Neutrophil (primary cell): Measurements from ENCODE around the gene ZFPM1.

Experiments
- H3K27ac ChIP-seq: fragments of 200-600 bp; sonication (generic); 2 replicates; pipeline ENCODE4 v1.5.1; 2016; ENCODE audit warnings: mild to moderate bottlenecking, moderate library complexity
- H3K27me3 ChIP-seq: fragments of 200-600 bp; sonication (generic); 2 replicates; pipeline ENCODE4 v1.6.0; 2016; ENCODE audit warnings: mild to moderate bottlenecking
- H3K36me3 ChIP-seq: fragments of 200-600 bp; sonication (generic); 2 replicates; pipeline ENCODE4 v1.5.1; 2017
- H3K4me1 ChIP-seq, 2 experiments: fragments of 200-600 bp in 1 of 2; sonication (generic) in 1 of 2; 1 replicate in 1 of 2; 2 replicates in 1 of 2; pipeline versions ENCODE4 v1.5.1 to v1.6.1; 2013 to 2016; ENCODE audit warnings: low read depth in 1 of 2, low read length in 1 of 2, mild to moderate bottlenecking in 1 of 2, moderate library complexity in 1 of 2; ENCODE audit not compliant: control insufficient read depth in 1 of 2, insufficient read depth in 1 of 2
- H3K4me3 ChIP-seq, 2 experiments: fragments of 200-600 bp in 1 of 2; sonication (generic) in 1 of 2; 1 replicate in 1 of 2; 2 replicates in 1 of 2; pipeline ENCODE4 v1.5.1; 2013 to 2016; ENCODE audit warnings: low read depth in 1 of 2, low read length in 1 of 2, mild to moderate bottlenecking in 1 of 2, moderate library complexity in 1 of 2
- H3K9me3 ChIP-seq: fragments of 200-600 bp; sonication (generic); 2 replicates; pipeline ENCODE4 v1.5.1; 2016
- TF ChIP-seq, protein P1 (sequence below): fragments of 200-600 bp; sonication (generic); IDR thresholded peaks from 2 replicates; pipeline ENCODE4 v1.5.1; 2016; ENCODE audit warnings: antibody characterized with exemption

ZFPM1 gene

DNA sequence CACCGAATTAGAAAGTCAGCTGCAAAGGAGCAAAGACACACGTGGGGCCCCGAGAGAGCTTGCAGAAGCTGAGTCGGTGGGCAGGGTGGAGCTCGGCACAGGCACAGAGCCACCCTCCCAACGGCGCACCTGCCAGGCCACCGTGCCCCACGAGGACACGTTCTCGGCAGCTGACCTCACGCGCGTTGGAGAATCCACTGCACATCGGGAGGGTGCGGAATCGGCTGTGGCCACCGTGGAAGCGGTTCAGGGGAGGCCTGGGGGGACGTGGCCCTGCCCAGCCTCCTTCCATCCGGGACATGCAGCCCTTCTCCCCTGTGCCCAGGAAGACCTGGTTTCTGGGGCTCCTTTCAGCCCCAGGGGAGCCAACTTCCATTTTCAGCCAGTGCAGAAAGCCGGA is 20.9 kb upstream of the ZFPM1 start:
- Histone ChIP-seq H3K4me3 (no peak overlapping the region), H3K36me3 (no peaks in the 10 kb centered on the region), H3K9me3 (no peaks in the 10 kb centered on the region), H3K27me3 (peaks cover 64% of the 10 kb centered on the region), H3K27ac (no peak overlapping the region), H3K4me1 (peaks cover 0 to 6% of the 10 kb centered on the region in 2 experiments)
- TF ChIP-seq, protein P1, sequence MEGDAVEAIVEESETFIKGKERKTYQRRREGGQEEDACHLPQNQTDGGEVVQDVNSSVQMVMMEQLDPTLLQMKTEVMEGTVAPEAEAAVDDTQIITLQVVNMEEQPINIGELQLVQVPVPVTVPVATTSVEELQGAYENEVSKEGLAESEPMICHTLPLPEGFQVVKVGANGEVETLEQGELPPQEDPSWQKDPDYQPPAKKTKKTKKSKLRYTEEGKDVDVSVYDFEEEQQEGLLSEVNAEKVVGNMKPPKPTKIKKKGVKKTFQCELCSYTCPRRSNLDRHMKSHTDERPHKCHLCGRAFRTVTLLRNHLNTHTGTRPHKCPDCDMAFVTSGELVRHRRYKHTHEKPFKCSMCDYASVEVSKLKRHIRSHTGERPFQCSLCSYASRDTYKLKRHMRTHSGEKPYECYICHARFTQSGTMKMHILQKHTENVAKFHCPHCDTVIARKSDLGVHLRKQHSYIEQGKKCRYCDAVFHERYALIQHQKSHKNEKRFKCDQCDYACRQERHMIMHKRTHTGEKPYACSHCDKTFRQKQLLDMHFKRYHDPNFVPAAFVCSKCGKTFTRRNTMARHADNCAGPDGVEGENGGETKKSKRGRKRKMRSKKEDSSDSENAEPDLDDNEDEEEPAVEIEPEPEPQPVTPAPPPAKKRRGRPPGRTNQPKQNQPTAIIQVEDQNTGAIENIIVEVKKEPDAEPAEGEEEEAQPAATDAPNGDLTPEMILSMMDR, result no peak

DNA sequence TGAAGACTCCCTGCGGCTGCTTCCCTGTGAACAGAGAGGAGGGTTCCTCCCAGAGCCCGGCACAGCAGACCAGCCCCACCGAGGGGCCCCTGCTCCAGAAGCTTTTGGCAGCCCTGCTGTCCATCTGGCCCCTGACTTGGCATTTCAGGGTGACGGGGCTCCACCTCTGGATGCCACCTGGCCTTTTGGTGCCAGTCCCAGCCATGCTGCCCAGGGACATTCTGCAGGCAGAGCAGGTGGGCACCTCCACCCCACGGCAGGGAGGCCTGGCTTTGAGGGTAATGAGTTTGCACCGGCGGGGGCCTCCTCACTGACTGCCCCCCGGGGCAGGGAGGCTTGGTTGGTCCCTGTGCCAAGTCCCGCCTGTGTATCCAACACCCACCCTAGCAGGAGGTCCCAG is 20.3 kb upstream of the ZFPM1 start:
- Histone ChIP-seq H3K4me3 (no peak overlapping the region), H3K4me1 (peaks cover 0 to 6% of the 10 kb centered on the region in 2 experiments)

DNA sequence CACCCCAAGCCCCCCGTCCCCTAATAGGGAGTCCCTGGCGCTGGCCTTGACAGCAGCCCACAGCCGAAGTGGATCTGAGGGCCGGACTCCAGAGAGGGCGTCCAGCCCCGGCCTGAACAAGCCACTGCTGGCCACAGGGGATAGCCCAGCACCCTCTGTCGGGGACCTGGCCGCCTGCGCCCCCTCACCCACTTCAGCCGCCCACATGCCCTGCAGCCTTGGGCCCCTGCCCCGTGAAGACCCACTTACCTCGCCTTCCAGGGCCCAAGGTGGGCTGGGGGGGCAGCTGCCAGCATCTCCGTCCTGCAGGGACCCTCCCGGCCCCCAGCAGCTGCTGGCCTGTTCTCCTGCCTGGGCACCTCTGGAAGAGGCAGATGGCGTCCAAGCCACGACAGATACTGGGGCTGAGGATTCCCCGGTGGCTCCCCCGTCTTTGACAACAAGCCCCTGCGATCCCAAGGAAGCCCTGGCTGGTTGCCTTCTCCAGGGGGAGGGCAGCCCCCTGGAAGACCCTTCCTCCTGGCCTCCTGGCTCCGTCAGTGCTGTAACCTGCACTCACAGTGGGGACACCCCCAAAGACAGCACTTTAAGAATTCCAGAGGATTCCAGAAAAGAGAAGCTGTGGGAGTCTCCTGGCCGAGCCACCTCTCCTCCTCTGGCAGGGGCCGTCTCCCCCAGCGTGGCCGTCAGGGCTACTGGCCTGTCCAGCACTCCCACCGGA is 19.3 kb upstream of the ZFPM1 start:
- Histone ChIP-seq H3K27me3 (peaks cover 52% of the 10 kb centered on the region), H3K27ac (no peak overlapping the region), H3K9me3 (no peaks in the 10 kb centered on the region), H3K4me1 (peaks cover 0 to 6% of the 10 kb centered on the region in 2 experiments), H3K4me3 (no peak overlapping the region), H3K36me3 (no peaks in the 10 kb centered on the region)
- TF ChIP-seq, protein P1, result no peak

More for the DNA sequence above, 20.3 kb upstream of the ZFPM1 start:
- TF ChIP-seq, protein P1, result no peak
- H3K27me3 ChIP-seq, result peaks cover 63% of the 10 kb centered on the region
- H3K36me3 ChIP-seq, result no peaks in the 10 kb centered on the region
- no peak overlapping the region for H3K27ac ChIP-seq
- no peaks in the 10 kb centered on the region for H3K9me3 ChIP-seq

DNA sequence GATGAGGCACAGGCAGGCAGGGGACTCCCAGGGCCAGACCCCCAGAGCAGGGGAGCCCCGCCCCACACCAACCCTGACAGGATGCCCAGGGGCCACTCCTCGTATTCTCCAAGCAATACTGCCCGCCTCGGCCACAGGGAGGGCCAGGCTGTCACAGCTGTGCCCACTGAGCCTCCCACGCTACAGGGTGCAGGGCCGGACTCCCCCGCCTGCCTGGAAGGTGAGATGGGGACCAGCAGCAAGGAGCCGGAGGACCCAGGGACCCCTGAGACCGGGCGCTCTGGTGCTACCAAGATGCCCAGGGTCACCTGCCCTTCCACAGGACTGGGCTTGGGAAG is 18.8 kb upstream of the ZFPM1 start:
- TF ChIP-seq, protein P1, result no peak
- Histone ChIP-seq H3K4me1 (peaks cover 0 to 6% of the 10 kb centered on the region in 2 experiments), H3K9me3 (no peaks in the 10 kb centered on the region), H3K27me3 (peaks cover 47% of the 10 kb centered on the region), H3K4me3 (no peak overlapping the region), H3K36me3 (no peaks in the 10 kb centered on the region), H3K27ac (no peak overlapping the region)

DNA sequence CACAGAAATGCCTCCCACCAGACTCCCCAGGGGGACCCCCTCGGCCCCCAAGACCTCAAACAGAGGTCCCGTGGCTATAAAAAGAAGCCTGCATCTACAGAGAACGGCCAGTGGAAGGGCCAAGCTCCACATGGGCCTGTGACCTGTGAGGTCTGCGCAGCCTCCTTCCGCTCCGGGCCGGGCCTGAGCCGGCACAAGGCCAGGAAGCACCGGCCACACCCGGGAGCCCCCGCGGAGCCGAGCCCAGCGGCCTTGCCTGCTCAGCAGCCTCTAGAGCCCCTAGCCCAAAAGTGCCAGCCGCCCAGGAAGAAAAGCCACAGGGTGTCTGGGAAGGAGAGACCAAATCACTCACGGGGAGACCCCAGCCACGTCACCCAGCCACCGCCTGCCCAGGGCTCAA is 18.3 kb upstream of the ZFPM1 start:
- Histone ChIP-seq H3K27ac (no peak overlapping the region), H3K4me3 (no peak overlapping the region), H3K36me3 (no peaks in the 10 kb centered on the region), H3K9me3 (no peaks in the 10 kb centered on the region), H3K27me3 (peaks cover 43% of the 10 kb centered on the region), H3K4me1 (peaks cover 0 to 6% of the 10 kb centered on the region in 2 experiments)
- TF ChIP-seq, protein P1, result no peak
